B cell (primary cell): ENCODE results near the gene GGACT. TPM values are rescaled to one million over a fixed set of nuclear protein-coding genes. Genes with fewer than 3 reads are reported as not detected.

Experiments
- ATAC-seq: fragments of 200-7000 bp; cut with Tn5 transposase; one replicate; pipeline ENCODE4 v1.10.0; 2021; ENCODE audit warnings: low read depth, mild to moderate bottlenecking, moderate number of reproducible peaks, moderate library complexity
- CTCF ChIA-PET: fragments of 350-600 bp; sonication (Branson Sonifier 250); formaldehyde crosslinking; loops from one replicate; lab custom pipeline; 2021; ENCODE audit warnings: antibody characterized with exemption, inconsistent platforms; lab: Charles Lee
- POLR2A ChIA-PET: fragments of 350-600 bp; sonication (Branson Sonifier 250); formaldehyde crosslinking; loops from one replicate; lab custom pipeline; 2021; ENCODE audit warnings: antibody characterized with exemption; lab: Charles Lee
- DNase-seq: peaks from one replicate; pipeline ENCODE4 v3.0.0; 2013
- H2AFZ ChIP-seq: 2 replicates; pipeline ENCODE4 v1.6.1; 2012; ENCODE audit warnings: mild to moderate bottlenecking, low read depth, low read length; ENCODE audit not compliant: insufficient read depth, poor library complexity, severe bottlenecking
- H3K27ac ChIP-seq, 2 donors: 1 replicate in 1 of 2; 2 replicates in 1 of 2; pipeline ENCODE4 v1.5.1; 2012 to 2013; ENCODE audit warnings: low read length in 2 of 2, mild to moderate bottlenecking in 2 of 2, moderate library complexity in 1 of 2
- H3K27me3 ChIP-seq, 4 experiments: fragments of 200-600 bp in 1 of 4; sonication (generic) in 1 of 4; replicated peaks in 1 of 4; 1 replicate in 2 of 4; 2 replicates in 2 of 4; pipeline versions ENCODE4 v1.6.1 to v1.7.0; 2013 to 2016; ENCODE audit warnings: low read length in 3 of 4, mild to moderate bottlenecking in 2 of 4, mixed read lengths in 1 of 4, moderate library complexity in 1 of 4; ENCODE audit not compliant: insufficient read depth in 4 of 4, control insufficient read depth in 3 of 4; ENCODE audit errors: control extremely low read depth in 1 of 4
- H3K36me3 ChIP-seq, 2 experiments: replicated peaks in 1 of 2; 1 replicate in 1 of 2; 2 replicates in 1 of 2; pipeline versions ENCODE4 v1.6.1 to v1.7.1; 2013; ENCODE audit warnings: low read length in 1 of 2; ENCODE audit not compliant: insufficient read depth in 2 of 2, control insufficient read depth in 1 of 2; ENCODE audit errors: control extremely low read depth in 1 of 2, extremely low read depth in 1 of 2
- H3K4me1 ChIP-seq, 2 donors: fragments of 200-600 bp in 1 of 2; sonication (generic) in 1 of 2; 1 replicate in 1 of 2; 2 replicates in 1 of 2; pipeline versions ENCODE4 v1.5.1 to v1.6.1; 2013 to 2017; ENCODE audit warnings: low read length in 2 of 2; ENCODE audit not compliant: control insufficient read depth in 2 of 2, insufficient read depth in 2 of 2
- H3K4me2 ChIP-seq: replicated peaks from 2 replicates; pipeline ENCODE3; 2012; ENCODE audit warnings: mild to moderate bottlenecking, low read depth, low read length; ENCODE audit not compliant: poor library complexity, severe bottlenecking
- H3K4me3 ChIP-seq, 5 experiments: fragments of 200-600 bp in 1 of 5; sonication (generic) in 1 of 5; 1 replicate in 3 of 5; 2 replicates in 2 of 5; pipeline versions ENCODE4 v1.5.1 to v1.7.0; 2011 to 2016; ENCODE audit warnings: low read length in 4 of 5, mild to moderate bottlenecking in 4 of 5, low read depth in 2 of 5, control low read depth in 1 of 5, moderate library complexity in 1 of 5; ENCODE audit not compliant: insufficient read depth in 1 of 5; ENCODE audit errors: control extremely low read depth in 1 of 5, extremely low read depth in 1 of 5
- H3K79me2 ChIP-seq: fragments of 200-600 bp; sonication (generic); one replicate; pipeline ENCODE4 v1.6.0; 2016; ENCODE audit warnings: low read length; ENCODE audit not compliant: control insufficient read depth, insufficient read depth
- H3K9ac ChIP-seq: fragments of 200-600 bp; sonication (generic); 2 replicates; pipeline ENCODE4 v1.6.1; 2017; ENCODE audit warnings: mild to moderate bottlenecking, low read length, moderate library complexity
- H3K9me3 ChIP-seq, 3 donors: one replicate each; pipeline versions ENCODE4 v1.6.1 to v1.7.1; 2013; ENCODE audit warnings: low read length in 2 of 3; ENCODE audit not compliant: control insufficient read depth in 2 of 3, insufficient read depth in 1 of 3; ENCODE audit errors: control extremely low read depth in 1 of 3
- H4K20me1 ChIP-seq: 2 replicates; pipeline ENCODE4 v1.6.0; 2012; ENCODE audit warnings: mild to moderate bottlenecking, low read length; ENCODE audit not compliant: insufficient read depth, control insufficient read depth, poor library complexity, severe bottlenecking
- H3K27ac Mint-ChIP-seq: one replicate; pipeline ENCODE4 v1.8.0; 2021; ENCODE audit warnings: mixed read lengths
- H3K27me3 Mint-ChIP-seq: one replicate; pipeline ENCODE4 v1.8.0; 2021; ENCODE audit warnings: mixed read lengths
- H3K4me1 Mint-ChIP-seq: one replicate; pipeline ENCODE4 v1.8.0; 2021; ENCODE audit warnings: mixed read lengths
- H3K4me3 Mint-ChIP-seq: one replicate; pipeline ENCODE4 v1.8.0; 2021; ENCODE audit warnings: mixed read lengths
- H3K9me3 Mint-ChIP-seq: one replicate; pipeline ENCODE4 v1.8.0; 2022; ENCODE audit warnings: mixed read lengths; ENCODE audit not compliant: insufficient read depth
- EZH2 ChIP-seq: IDR thresholded peaks from 2 replicates; pipeline ENCODE4 v1.6.1; 2012; ENCODE audit warnings: borderline replicate concordance, low read depth, mild to moderate bottlenecking, moderate library complexity, low read length; ENCODE audit not compliant: insufficient read depth, poor library complexity, severe bottlenecking
- WGBS: methylation state at CpG from one replicate; pipeline ENCODE4 v1.1.5; 2013; ENCODE audit warnings: missing lambda C conversion rate; ENCODE audit not compliant: insufficient coverage; 5-methylcytosine and 5-hydroxymethylcytosine counted together
- intact Hi-C: fragments of 100-400 bp; cut with micrococcal nuclease; formaldehyde crosslinking; loops from one replicate; pipeline ENCODE4 v1.10.0; 2022
- polyA plus RNA-seq: library from polyadenylated mRNA; depleted of rRNA; stranded (reverse); fragments of >200 nt; gene quantifications from 2 replicates; pipeline ENCODE4 v1.2.3, GENCODE V29; 2012
- total RNA-seq, 2 donors: library from RNA; stranded (reverse); fragments of 120-200 nt in 1 of 2; gene quantifications; 1 replicate in 1 of 2; 2 replicates in 1 of 2; pipeline versions ENCODE4 v1.2.3 to v1.2.4, GENCODE V29; 2013 to 2022
- TF ChIP-seq, protein P1 (sequence below): fragments of 200-600 bp; IDR thresholded peaks from one replicate; pipeline ENCODE4 v1.8.0; 2022; ENCODE audit warnings: antibody characterized with exemption, mild to moderate bottlenecking

GGACT gene
- total and polyA plus RNA-seq, 2 donors (not counting 1 experiment from before 2014, with no cell fraction given), result 3.2 to 3.5 TPM

DNA sequence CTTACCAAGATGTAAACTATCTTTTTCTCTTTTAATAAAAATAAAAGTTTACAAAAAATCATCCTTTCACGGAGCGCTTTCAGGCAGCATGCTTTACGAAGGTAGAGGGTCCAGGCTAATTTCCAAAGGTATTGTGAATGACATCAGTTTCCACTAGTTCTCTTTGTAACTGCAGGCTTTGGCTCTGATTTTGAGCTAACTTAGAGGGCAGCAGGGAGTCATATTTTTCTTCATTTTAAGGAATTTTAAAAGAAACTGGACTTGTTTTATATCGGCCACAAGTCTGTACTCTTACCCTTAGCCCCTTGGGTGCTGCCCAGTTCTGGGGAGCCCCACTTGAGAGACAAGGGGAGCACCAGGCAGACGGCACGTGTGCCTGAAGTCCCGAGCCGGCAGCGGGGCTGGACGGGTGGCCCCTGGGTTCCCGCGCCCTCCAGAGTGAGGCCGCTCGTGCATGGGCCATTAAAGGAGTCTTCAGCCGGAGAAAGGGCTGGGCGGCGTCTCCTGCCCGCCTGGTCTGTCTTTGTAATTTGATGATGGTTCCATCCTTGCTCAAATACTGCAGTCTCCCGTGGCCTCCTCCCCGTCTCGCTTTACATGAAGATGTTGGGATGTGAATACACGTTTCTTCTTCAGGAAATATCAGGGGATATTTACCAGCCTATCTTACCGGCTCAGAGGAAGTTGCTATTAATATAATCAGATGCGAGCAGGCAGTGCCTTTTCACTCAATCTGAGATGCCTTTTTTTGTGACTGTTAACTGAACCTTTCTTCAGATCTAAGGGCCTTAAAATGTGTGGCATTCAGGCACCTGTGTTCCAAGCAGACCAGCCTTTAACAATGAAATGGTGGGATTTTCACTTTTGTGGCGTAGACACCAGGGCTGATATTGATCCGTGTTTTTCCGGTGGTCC lies 67.4 kb downstream of the GGACT start:
- ATAC-seq, result no peak
- 66% methylated on average over 21 of the region's 27 CpGs for WGBS
- Histone ChIP-seq H3K27me3 (peaks cover 0 to 7% (median 2%) of the 10 kb centered on the region in 4 experiments), H4K20me1 (no peaks in the 10 kb centered on the region), H3K4me1 (peaks cover 5 to 13% of the 10 kb centered on the region in 2 donors), H3K9me3 (no peaks in the 10 kb centered on the region), H3K4me2 (peak overlapping the region; percentile 43), H3K4me3 (no peak overlapping the region), H3K36me3 (no peaks in the 10 kb centered on the region), H3K79me2 (no peaks in the 10 kb centered on the region), H3K27ac (no peak overlapping the region), H3K9ac (no peak overlapping the region), H2AFZ (no peak overlapping the region)
- no peak for DNase-seq
- Mint-ChIP-seq H3K9me3 (no peaks in the 10 kb centered on the region), H3K4me3 (no peak overlapping the region), H3K27me3 (no peaks in the 10 kb centered on the region), H3K4me1 (peaks cover 7% of the 10 kb centered on the region), H3K27ac (no peak overlapping the region)
- ChIA-PET POLR2A (no interaction called here), CTCF (interaction anchor here (1.4 kb wide), 1 partner anchor 8 kb away, joined by 5 read pairs; no protein-coding TSS in a partner anchor)
- TF ChIP-seq, protein P1, sequence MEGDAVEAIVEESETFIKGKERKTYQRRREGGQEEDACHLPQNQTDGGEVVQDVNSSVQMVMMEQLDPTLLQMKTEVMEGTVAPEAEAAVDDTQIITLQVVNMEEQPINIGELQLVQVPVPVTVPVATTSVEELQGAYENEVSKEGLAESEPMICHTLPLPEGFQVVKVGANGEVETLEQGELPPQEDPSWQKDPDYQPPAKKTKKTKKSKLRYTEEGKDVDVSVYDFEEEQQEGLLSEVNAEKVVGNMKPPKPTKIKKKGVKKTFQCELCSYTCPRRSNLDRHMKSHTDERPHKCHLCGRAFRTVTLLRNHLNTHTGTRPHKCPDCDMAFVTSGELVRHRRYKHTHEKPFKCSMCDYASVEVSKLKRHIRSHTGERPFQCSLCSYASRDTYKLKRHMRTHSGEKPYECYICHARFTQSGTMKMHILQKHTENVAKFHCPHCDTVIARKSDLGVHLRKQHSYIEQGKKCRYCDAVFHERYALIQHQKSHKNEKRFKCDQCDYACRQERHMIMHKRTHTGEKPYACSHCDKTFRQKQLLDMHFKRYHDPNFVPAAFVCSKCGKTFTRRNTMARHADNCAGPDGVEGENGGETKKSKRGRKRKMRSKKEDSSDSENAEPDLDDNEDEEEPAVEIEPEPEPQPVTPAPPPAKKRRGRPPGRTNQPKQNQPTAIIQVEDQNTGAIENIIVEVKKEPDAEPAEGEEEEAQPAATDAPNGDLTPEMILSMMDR, result no peak
- TF ChIP-seq EZH2, result no peak
- intact Hi-C loops, result no loop called here

DNA sequence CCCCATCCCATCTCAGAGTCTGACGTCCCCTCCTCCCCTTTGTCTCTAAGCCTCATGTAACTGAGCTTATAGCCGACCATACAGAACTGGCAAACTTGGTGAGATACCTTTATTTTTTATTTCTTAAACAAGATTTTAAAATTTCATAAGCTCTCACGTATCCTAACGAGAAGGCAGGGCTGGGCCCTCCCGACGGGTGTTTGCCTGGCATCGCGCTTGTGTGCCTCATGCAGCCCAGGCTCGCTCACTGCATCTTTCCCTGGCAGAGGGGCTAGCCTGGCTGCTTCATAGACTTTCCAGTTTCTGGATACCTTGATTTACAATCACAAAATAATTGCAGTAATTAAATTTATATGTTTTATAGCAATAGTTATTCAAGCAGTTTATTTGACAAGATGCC lies 69.0 kb downstream of the GGACT start:
- H3K4me1 ChIP-seq, result peaks cover 5 to 13% of the 10 kb centered on the region in 2 donors
- H3K36me3 ChIP-seq, result no peaks in the 10 kb centered on the region
- CTCF ChIA-PET, result no interaction called here
- 100% methylated on average over 7 of the region's 9 CpGs for WGBS
- H2AFZ ChIP-seq, result no peak overlapping the region
- no peaks in the 10 kb centered on the region for H3K9me3 ChIP-seq
- Mint-ChIP-seq H3K4me1 (peaks cover 7% of the 10 kb centered on the region), H3K27me3 (no peaks in the 10 kb centered on the region), H3K9me3 (no peaks in the 10 kb centered on the region), H3K4me3 (no peak overlapping the region), H3K27ac (no peak overlapping the region)
- ATAC-seq (no peak), DNase-seq (no peak)
- no peak overlapping the region for H3K4me2 ChIP-seq
- TF ChIP-seq, protein P1, result no peak
- no peak for TF ChIP-seq EZH2
- intact Hi-C loops, result loop anchor here (10.0 kb wide), 2 partner anchors 1255 to 1345 kb away; no protein-coding TSS in a partner anchor
- no peaks in the 10 kb centered on the region for H3K79me2 ChIP-seq
- POLR2A ChIA-PET, result no interaction called here
- H3K9ac ChIP-seq, result no peak overlapping the region
- no peak overlapping the region for H3K4me3 ChIP-seq
- H3K27ac ChIP-seq, result no peak overlapping the region
- H4K20me1 ChIP-seq, result no peaks in the 10 kb centered on the region
- H3K27me3 ChIP-seq, result peaks cover 0 to 7% (median 2%) of the 10 kb centered on the region in 4 experiments
